GM18861 (cell line): ENCODE measurements around the gene CNGA4.
"Not testable (repeated sequence)": the region's sequence is repeated elsewhere in the genome, so short reads cannot be mapped to it uniquely, and the experiment has no call there.

Experiments used
- ATAC-seq: cut with Tn5 transposase; IDR thresholded peaks from one replicate; pipeline ENCODE4 v1.9.1; 2021; ENCODE audit not compliant: unreplicated experiment

CNGA4 gene

DNA sequence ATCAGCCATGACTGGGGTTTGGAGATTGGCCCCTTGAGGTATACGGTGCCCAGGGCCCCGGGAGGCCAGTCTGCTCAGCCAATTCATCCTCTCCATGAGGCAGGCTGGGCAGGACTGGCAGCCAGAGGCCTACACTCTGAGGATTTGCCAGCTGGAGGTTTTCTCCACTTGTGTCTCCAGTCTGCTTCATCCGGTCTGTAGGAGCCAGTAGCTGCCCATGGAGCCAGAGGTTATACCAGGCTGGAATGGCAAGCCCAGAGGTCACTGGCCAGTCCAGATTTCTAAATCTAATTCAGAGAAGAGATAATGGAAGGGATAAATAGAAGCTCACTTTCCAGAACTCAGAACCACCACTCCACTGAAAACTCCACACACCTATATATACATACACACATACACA lies 14.5 kb upstream of the CNGA4 start:
- ATAC-seq = no peak

DNA sequence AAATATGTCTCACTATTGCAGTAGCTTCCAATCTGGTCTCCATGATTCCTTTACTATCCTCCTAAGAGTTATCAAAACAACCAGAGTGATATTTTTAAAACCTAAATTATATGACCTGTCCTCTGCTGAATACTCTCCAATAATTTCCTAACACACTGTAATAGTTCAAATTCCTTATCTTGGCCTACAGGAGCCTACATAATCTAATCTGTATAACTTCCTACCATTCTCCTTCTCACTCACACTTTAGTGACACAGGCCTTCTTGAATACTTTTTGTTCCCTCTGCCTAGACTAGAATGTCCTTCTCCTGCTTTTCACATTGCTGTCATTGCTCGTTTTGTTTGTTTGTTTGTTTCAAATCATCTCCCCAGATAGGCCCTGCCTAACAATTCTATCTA lies 13.9 kb upstream of the CNGA4 start:
- no peak for ATAC-seq

DNA sequence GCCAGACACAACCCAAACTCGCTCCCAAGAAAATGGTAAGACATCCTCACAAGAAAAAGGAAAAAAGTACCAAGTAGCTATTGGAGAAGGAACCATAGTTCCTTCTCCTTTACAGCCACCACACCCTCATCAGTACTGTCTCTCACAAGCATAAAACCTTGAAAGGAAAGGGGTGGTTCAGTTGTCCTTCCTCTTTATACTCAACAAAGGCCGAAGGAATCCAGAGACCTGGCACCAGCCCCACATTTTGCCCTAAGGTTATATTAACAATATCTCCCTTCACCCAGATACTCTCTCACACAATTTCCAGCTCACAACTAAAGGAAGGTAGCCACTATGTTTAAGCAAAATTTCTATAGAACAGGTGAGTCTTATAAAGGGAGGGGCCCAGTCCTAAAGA lies 13.0 kb upstream of the CNGA4 start:
- ATAC-seq = no peak

- no peak for ATAC-seq
Observed at GRCh38 chr11:6228520-6228919, 10.4 kb upstream of the CNGA4 start.

- no peak for ATAC-seq
Observed at GRCh38 chr11:6229911-6230310, 9.0 kb upstream of the CNGA4 start.

DNA sequence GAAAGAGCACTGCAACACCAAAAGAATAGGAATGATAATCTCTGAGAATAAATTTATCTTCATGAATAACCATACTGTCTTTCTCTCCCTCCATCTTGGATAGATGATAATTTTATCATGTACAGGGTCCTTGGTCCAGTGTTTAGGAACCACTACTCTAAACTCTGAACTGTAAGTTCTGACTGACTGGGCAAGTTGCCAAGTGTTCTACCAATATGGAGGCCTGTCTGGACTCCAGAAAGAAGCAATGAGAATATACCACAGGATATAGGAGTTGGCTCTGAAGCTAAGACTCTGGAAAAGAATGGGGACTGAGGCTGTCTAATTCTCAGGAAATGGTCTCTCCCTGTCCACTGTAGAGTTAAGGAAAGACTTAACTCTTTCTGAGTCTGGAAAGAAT lies 6.0 kb upstream of the CNGA4 start:
- no peak for ATAC-seq

GRCh38 chr11:6233984-6234386 lies 4.9 kb upstream of the CNGA4 start:
- ATAC-seq = no peak

- ATAC-seq = peak; percentile 96
Observed at GRCh38 chr11:6234387-6235107, 4.3 kb upstream of the CNGA4 start, which contains the start of gene FHIP1B. Gene FHIP1B (minus strand): TSS chr11:6234636. CDS start chr11:6224516, 10,120 bp downstream.

- no peak for ATAC-seq
Observed at GRCh38 chr11:6237266-6237665, 1.6 kb upstream of the CNGA4 start.

GRCh38 chr11:6237761-6238302 lies 1.1 kb upstream of the CNGA4 start:
- no peak for ATAC-seq

DNA sequence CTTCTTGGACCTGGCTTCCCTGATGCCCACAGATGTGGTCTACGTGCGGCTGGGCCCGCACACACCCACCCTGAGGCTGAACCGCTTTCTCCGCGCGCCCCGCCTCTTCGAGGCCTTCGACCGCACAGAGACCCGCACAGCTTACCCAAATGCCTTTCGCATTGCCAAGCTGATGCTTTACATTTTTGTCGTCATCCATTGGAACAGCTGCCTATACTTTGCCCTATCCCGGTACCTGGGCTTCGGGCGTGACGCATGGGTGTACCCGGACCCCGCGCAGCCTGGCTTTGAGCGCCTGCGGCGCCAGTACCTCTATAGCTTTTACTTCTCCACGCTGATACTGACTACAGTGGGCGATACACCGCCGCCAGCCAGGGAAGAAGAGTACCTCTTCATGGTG lies 1.2 kb downstream of the CNGA4 start:
- no peak for ATAC-seq

GRCh38 chr11:6240781-6241180 lies 1.9 kb downstream of the CNGA4 start:
- no peak for ATAC-seq

DNA sequence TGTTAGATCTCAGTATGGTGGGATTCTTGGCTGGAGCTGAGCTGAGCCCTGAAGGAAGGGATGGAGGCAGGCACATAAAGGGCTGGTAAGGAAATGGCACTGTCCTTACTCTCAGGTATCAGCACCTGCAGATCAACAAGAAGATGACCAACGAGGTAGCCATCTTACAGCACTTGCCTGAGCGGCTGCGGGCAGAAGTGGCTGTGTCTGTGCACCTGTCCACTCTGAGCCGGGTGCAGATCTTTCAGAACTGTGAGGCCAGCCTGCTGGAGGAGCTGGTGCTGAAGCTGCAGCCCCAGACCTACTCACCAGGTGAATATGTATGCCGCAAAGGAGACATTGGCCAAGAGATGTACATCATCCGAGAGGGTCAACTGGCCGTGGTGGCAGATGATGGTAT lies 2.4 kb downstream of the CNGA4 start:
- ATAC-seq = no peak

DNA sequence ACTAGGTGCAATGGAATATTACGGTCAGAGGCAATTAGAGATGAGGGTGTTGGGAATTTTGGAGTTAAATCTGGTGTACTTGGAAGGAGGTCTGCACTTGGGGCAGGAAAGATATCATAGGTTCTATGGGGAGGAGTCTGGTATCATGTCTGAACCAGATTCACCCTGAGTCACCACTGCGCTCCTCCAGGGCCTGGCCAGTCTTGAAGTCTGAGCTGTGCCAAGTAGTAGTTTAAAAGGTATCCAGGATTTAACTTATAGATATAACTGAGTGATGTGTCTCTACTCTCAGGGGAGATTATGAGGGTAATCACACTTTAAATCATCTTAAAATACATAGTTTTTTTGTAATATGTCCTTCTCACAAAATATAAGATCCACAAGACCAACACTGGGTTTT lies 6.6 kb downstream of the CNGA4 start:
- ATAC-seq = no peak

DNA sequence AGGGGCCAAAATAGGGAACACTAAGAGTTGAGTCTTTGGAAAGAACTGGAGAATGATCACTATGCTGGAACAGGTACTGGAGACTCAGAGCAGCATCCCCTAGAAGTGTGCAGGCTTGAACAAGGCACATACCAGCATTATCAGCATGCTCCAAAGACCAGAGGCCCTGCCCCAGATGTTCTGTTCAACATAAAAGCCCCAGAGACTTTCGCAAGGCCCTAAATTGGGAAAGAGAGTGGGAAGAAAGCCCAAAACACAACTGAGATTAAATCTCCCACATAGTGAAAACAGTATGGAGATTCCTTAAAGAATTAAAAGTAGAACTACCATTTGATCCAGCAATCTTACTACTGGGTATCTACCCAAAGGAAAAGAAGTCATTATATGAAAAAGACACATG lies 9.4 kb downstream of the CNGA4 start:
- ATAC-seq = no peak

DNA sequence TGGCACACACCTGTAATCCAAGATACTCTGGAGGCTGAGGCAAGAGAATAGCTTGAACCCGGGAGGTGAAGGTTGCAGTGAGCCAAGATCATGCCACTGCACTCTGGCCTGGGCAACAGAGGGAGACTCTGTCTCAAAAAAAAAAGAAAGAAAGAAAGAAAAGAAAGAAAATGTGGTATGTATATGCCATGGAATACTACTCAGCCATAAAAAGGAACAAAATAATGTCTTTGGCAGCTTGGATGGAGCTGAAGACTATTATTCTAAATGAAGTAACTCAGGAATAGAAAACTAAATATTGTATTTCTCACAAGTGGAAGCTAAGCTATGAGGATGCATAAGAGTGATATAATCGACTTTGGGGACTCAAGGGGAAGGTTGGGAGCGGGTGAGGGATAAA lies 10.0 kb downstream of the CNGA4 start:
- ATAC-seq = not testable (repeated sequence)

GRCh38 chr11:6249770-6250555 lies 11.1 kb downstream of the CNGA4 start:
- no peak for ATAC-seq

- no peak for ATAC-seq
Observed at GRCh38 chr11:6251120-6251733, 12.3 kb downstream of the CNGA4 start.

DNA sequence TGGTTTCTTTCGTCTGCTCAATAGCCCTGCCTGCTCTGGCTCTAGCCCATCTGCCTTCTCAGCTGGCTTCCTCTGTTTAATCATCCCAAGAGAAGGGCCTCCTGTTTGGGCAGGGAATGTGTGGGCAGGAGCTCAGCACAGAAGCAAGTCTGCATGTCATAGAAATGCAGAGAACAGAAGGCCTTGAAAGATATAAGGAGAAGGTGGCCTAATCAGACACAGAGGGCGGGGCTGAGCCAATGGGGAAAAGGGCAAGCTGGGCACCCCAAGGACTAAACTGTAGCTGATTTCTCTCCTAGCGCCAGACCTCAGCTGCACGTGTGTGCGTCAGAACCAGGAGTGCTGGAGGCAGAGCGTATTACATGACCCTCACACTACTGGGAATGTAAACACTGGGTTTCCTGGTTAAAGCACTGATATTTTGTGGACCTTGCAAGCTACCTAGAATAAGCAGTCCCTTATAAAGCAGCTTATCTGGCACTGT lies 13.1 kb downstream of the CNGA4 start:
- ATAC-seq = no peak

- peak; percentile 68 for ATAC-seq
Observed at GRCh38 chr11:6253197-6253596, 14.3 kb downstream of the CNGA4 start.

DNA sequence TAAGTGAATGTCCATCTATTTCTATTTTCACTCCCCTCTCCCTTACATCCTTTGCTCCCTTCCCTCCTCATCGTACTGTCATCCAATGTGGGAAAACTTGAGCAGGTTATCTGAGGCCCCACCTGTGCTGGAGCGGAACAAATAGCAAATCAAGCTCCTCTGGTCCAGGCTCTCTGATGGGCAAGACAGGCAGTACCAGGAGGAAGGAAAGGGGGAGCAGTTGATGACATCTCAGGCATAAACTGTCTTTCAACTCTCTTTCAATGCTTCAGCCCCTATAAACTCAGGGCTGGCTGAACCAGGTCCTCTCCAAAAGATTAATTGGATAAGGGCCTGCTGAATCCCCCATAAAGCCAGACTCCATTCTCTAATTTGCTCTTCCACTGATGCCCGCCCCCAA lies 19.3 kb downstream of the CNGA4 start:
- no peak for ATAC-seq
